Measurements from ENCODE around the gene PLCB2.

Gene PLCB2

GRCh38 chr15:40286061-40286532 is 21.6 kb downstream of the PLCB2 start:
- no peak for DNase-seq (ENCODE audit: low spot score)

GRCh38 chr15:40285554-40286011 is 22.2 kb downstream of the PLCB2 start:
- DNase-seq (ENCODE audit: low spot score) = no peak

- no peak for DNase-seq (ENCODE audit: low spot score)
These were observed 22.6 kb downstream of the PLCB2 start for GRCh38 chr15:40285151-40285550.

GRCh38 chr15:40283615-40284300 is 24.0 kb downstream of the PLCB2 start:
- no peak for DNase-seq (ENCODE audit: low spot score)

GRCh38 chr15:40282869-40283614 is 24.7 kb downstream of the PLCB2 start, which contains the start of gene ANKRD63:
Gene ANKRD63 (minus strand): TSS chr15:40283064. CDS start chr15:40282586, 478 bp downstream.
- no peak for DNase-seq (ENCODE audit: low spot score)

- DNase-seq (ENCODE audit: low spot score) = no peak
These were observed 25.4 kb downstream of the PLCB2 start for GRCh38 chr15:40282147-40282868.

GRCh38 chr15:40281801-40282146 is 26.0 kb downstream of the PLCB2 start:
- DNase-seq (ENCODE audit: low spot score) = no peak

GRCh38 chr15:40281057-40281800 is 26.5 kb downstream of the PLCB2 start:
- DNase-seq (ENCODE audit: low spot score) = no peak

- DNase-seq (ENCODE audit: low spot score) = no peak
These were observed 27.3 kb downstream of the PLCB2 start for GRCh38 chr15:40280260-40281056.

GRCh38 chr15:40279437-40280141 is 28.1 kb downstream of the PLCB2 start:
- peak; percentile 87 for DNase-seq (ENCODE audit: low spot score)

GRCh38 chr15:40278026-40278425 is 29.7 kb downstream of the PLCB2 start:
- DNase-seq (ENCODE audit: low spot score) = no peak

- no peak for DNase-seq (ENCODE audit: low spot score)
These were observed 30.3 kb downstream of the PLCB2 start for GRCh38 chr15:40277471-40277870.

- no peak for DNase-seq (ENCODE audit: low spot score)
These were observed 30.8 kb downstream of the PLCB2 start for GRCh38 chr15:40276927-40277326.

- DNase-seq (ENCODE audit: low spot score) = no peak
These were observed 31.8 kb downstream of the PLCB2 start for GRCh38 chr15:40275954-40276353.

- no peak for DNase-seq (ENCODE audit: low spot score)
These were observed 32.2 kb downstream of the PLCB2 start for GRCh38 chr15:40275523-40275922.

- DNase-seq (ENCODE audit: low spot score) = peak; percentile 77
These were observed 33.1 kb downstream of the PLCB2 start for GRCh38 chr15:40274350-40275274.

GRCh38 chr15:40273428-40273827 is 34.3 kb downstream of the PLCB2 start:
- no peak for DNase-seq (ENCODE audit: low spot score)

- DNase-seq (ENCODE audit: low spot score) = no peak
These were observed 35.2 kb downstream of the PLCB2 start for GRCh38 chr15:40272485-40273056.
